Activated T-cell treated with anti-CD3 and anti-CD28 coated beads for 1 hour (primary cell): ENCODE data around the gene MRC1.
"Not testable (repeated sequence)": the region's sequence is repeated elsewhere in the genome, so short reads cannot be mapped to it uniquely, and the experiment has no call there.

Experiments used
- DNase-seq: peaks from one replicate; pipeline ENCODE4 v3.0.0-alpha.2; 2020; ENCODE audit warnings: low read depth

The MRC1 gene

DNA sequence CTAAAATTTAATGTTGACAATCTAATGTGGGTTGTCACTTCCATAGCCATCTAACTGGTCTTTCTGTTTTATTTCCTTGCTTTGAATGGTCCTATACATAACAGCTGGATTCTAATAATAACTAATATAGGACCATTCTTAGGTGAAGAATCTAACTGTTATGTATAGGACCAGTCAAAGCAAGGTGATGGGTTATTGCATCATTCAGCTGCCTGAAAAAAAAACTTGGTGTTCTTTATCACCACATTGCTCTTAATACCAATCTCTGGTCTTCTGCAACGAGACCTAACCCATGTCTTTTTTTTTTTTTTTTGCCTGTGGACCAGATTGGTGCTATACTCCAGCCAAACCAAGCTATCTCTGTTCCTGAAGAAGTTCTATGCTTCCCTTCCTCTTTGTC, 96.9 kb downstream of the MRC1 start:
- no peak for DNase-seq

DNA sequence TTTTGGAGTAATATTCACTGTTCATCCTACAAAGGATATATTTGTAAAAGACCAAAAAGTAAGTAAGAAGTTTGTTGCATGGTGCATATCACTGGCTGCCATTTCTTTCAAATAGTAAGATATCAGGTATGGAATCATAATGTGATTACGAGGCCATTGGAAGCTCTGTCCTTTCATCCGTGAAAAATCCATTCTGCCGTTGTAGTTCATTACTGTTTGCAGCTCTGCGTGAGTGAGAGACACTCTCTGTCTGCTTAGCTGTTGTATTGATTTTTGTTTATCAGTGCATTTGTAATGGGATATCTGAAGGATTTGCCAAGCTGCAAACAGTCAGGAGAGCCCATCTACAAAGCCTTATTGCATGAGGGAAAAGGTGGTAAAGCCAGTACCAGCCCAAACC, 98.5 kb downstream of the MRC1 start:
- no peak for DNase-seq

DNA sequence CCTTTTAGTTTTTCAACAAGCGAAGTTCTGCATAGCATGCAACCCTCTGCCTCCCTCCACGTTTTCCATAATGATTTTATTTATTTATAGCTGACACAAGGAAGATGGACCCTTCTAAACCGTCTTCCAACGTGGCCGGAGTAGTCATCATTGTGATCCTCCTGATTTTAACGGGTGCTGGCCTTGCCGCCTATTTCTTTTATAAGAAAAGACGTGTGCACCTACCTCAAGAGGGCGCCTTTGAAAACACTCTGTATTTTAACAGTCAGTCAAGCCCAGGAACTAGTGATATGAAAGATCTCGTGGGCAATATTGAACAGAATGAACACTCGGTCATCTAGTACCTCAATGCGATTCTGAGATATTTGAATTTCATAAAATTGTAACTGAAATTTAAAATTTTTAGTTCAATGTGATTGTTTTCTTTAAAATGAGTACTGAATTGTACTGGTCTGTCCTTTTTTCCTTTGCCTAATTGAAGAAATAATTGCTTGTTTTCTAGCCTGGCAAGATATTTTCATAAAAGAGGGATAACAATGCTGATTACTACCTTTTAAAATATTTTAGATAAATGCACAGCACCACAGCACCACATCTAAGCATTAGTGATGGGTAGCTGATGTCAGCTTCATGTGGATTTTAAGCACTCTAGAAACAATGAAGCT, 101.1 kb downstream of the MRC1 start:
- no peak for DNase-seq

DNA sequence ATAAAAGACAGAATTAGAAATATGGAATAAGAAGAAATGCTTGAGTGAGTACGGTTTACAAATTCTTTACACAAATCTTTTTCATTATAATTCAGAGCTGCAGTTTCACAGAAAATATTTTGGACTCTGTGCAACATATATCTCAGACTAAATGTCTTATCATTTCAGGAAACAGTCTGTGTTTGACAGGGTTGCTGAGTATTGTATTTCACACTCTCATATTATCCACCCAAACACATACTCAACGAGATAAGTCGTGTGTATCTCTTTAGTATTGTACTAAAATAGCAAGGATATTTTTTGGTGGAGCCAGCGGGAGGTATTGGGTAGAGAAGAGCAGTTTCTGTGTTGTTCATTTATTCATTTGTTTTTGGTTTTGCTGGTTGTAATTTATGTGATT, 103.6 kb downstream of the MRC1 start:
- DNase-seq: no peak

DNA sequence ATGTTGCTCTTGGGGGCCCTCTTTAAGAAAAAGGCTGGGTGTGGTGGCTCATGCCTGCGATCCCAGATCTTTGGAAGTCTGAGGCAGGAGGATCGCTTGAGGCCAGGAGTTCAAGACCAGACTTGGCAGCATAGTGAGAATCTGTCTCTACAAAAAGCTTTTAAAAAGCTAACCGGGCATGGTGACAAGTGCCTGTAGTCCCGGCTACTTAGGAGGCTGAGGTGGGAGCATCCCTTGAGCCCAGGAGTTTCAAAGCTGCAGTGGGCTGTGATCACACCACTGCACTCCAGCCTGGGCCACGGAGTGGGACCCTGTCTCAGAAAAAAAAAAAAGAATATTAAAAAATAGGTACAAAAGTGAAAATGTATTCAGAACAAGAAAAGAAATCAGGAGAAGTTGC, 104.5 kb downstream of the MRC1 start:
- no peak for DNase-seq

DNA sequence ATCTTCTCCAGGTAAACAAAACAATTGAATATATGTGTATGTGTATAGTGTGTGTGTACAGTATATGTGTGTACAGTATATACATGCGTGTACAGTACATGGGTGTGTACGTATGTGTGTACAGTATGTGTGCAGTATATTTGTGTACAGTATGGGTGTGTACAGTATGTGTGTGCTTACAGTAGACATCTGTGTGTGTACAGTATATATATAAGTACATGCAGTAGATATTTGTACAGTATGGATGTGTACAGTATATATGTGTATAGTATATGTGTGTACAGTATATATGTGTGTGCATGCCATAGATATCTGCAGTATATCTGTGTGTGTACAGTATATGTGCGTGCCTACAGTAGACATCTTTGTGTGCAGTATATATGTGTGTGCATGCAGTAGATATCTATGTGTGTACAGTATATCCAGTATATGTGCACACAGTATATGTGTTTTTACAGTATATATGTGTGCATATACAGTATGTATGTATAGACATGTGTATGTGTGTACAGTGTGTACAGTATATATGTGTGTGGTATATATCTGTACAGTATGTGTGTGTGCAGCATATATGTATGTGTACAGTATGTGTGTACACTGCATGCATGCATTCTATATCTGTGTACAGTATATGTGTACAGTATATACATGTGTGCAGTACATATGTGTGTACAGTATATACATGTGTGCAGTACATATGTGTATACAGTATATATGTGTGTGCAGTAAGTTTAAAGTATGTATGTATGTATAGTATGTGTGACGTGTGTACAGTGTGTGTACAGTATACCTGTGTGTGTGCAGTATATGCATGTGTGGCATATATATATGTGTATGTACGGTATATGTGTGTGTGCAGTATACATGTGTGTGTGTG, 105.3 kb downstream of the MRC1 start:
- DNase-seq: no peak

DNA sequence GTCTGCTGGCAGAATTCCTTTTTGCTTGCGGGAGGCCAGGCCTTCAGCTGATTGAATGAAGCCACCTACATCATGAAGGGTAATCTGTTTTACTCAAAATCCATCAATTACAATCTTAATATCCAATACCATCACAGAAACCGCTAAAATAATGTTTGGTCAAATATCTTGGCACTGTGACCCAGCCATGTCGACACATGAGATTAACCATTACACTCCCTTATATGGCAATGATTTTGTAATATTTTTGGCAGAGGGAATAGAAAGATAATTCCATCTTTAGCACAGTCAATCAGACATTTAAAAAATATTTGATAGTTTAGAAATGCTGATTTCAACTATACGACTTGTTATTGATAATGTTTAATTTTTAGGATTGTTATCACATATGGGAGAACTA, 106.0 kb downstream of the MRC1 start:
- DNase-seq: no peak

DNA sequence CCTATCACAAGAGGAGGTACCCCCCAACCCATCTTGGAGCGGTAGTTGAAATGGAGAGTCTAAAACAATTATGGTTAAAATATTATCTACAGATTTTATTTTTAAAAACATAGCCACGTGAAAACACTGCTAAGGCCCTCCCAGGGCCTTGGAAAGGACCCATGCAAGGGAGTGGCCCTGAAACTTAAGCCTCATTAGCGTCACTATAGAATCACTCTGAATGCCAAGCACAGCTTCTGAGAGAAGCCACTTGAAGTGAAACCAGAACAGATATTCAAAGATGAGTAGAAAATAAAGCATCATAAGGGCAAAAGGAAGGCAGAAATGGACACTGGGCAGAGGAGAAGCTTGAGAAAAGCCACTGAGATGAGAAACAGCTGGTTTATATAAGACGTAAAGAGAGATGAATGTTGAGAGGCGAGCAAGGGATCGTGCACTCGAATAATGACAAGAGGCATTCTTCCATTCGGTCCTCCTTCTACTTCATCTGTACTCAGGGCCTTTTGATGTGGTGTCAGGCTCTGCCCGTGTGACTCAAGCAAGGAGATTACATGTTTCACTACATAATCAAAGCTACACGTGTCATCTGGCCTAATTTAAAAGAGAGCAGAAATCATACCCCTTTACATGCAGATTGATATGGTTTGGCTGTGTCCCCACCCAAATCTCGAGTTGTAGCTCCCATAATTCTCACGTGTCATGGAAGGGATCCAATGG, 109.2 kb downstream of the MRC1 start:
- DNase-seq: no peak

DNA sequence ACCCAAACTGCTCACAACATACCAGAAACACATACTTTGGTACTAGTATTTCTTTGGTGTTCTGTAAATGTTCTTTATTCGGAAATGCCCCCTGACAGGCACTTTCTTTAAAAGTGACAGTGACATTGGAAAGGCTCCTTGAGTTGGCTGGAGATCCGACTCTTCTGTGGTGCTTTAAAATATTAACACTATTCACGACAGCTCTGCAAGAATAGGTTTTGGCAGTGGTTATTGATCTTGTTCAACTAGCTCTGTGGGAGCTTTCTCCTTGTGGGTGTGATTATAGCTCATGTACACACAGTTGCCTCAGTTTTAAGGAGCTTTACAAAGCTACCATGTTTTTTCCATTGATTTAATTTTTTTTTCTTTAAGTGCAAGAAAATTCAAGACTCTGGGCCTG, 112.2 kb downstream of the MRC1 start:
- no peak for DNase-seq

DNA sequence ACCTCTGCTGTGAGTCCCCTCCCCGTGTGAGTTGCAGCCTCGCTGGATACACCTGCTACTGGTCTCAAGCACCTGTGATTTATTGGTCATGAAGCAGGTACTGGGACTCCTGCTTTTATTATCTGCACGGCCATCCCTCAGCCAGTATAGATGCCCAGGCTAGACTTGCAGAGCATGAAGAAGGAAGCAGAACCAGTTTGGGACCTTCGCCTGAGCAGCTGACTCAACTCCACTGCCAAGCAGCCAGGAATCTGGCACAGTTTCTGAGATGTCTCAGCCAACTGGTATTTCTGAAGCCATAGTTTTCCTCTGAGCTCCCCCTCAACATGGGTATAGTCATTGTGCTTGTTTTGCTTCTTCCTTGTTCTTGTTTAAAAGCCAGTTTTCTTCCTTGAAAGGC, 114.6 kb downstream of the MRC1 start:
- no peak for DNase-seq

DNA sequence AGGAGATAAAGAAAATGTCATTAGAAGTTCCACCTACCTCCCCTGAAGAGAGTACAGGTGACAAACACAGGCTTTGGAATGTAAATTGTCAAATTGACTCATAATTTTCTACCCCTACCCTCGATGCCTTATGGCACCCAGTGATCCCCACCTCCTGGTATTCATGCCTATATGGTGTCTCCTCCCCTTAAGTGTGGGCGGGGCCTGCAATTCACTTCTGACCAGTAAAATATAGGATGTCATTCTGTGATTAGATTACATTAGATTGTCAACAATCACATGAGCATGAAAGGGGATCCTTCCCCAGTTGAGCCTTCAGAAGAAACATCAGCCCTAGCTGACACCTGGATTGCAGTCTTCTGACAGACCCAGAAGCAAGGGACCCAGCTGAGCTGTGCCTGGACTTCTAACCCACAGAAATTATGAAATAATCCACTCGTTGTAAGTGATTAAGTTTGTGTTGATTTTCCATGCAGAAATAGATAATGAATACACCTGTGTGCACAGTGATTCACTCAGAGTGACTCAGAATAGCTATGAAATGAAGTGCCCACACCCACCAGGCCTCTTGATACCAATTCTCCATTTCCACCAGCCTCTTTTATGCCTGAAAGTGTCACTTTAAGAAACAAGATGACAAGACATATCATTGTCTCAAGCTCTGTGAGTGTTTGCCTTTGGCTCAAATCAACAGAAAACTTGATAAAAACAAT, 134.0 kb downstream of the MRC1 start:
- DNase-seq: no peak

DNA sequence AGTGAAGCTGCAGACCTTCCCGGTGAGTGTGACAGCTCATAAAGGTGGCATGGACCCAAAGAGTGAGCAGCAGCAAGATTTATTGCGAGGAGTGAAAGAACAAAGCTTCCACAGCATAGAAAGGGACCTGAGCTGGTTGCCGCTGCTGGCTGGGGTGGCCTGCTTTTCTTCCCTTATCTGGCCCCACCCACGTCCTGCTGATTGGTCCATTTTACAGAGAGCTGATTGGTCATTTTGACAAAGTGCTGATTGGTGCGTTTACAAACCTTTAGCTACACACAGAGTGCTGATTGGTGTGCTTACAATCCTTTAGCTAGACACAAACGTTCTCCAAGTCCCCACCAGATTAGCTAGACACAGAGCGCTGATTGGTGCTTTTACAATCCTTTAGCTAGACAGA, 141.1 kb downstream of the MRC1 start:
- DNase-seq: not testable (repeated sequence)

DNA sequence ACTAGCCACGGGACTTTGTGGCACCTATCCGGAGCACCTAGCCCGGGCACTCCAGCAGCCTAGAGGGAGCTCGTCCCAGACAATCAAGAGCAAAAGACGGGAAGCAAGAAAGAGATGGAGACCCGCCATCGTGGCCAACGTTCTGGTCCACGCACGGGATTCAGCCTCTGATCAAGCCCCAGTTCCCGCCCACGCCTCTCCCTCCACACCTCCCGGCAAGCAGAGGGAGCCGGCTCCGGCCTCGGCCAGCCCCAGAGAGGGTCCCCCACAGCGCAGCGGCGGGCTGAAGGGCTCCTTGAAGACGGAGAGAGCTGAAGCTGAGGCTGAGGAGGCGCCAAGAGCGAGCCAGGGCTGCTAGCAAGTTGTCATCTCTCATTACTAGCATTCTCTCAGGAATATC, 141.6 kb downstream of the MRC1 start:
- DNase-seq: no peak

DNA sequence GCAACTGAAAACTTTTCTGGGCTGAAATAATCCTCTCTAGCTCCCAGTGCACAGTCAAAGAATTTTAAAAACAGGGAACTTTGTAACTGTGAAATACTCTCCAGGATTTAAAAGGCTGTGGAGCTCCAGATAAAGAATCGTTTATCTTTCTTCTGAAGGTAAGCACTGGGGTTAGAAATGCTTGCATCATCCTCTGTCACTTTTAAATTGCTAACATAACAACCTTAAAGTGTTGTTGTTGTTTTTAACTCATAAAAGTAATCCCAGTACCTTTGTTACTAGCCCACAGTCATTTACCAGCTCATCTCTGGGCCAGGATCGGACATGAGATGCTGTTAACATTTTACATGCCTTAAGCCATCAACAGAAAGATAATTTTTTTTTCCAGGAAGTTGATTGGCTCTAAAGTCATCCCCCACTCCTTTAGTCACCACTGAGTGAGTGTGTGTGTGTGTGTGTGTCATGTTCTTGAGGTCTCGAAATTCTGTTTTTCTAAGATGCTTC, 142.8 kb downstream of the MRC1 start, which contains the start of gene SLC39A12:
SLC39A12 (plus strand) TSS at position 51 of the 504 bp plus-strand sequence. CDS start 1,359 bp downstream, outside the sequence.
- DNase-seq: no peak

DNA sequence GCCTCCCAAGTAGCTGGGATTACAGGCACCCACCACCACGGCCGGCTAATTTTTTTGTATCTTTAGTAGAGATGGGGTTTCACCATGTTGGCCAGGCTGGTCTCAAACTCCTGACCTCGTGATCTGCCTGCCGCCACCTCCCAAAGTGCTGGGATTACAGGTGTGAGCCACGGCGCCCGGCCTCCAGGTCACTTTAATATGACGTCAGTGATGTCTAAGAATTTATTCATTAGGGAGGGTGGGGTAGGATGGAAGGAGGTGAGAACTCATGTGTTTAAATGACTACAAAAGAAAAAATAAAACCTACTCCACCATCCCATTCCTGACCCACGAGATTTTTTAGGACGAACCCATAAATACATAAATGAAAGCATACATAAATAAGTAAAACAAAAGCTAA, 145.2 kb downstream of the MRC1 start:
- not testable (repeated sequence) for DNase-seq

DNA sequence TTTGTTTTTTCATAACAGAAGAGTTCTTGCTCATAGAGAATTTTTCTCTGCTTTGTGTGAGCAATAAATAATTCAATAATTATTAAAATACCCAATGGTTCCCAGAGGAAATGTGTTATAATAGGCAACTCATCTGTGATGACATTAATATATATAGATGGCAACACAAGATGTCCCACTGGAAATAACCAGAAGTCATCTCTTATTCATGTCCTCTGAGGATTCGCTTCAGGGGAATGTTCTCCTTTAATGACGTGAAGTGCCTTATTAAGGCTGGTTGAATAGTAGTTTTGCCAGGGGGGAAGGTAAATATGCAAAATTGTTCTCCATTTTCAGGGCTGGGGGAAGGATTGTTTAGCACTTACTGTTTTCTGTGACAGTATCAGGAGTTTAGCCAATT, 145.7 kb downstream of the MRC1 start:
- no peak for DNase-seq

DNA sequence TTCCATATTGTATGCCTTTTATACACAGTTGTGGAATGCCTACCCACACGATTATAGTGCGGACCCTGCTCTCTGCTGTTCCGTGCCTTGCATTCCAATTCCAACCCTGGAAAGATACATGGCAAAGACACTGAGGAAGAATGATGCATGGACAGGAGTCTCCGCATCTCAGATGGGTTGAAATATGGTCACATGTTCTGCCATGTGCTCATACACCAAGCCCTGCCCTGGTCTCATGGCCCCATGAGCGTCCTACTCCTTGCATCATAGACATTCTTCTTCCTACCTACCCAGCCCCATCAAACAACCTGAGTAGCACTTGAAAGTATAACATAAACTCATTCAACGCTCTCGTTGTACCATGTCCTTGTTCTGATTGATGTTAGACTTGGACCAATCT, 148.9 kb downstream of the MRC1 start:
- DNase-seq: no peak

DNA sequence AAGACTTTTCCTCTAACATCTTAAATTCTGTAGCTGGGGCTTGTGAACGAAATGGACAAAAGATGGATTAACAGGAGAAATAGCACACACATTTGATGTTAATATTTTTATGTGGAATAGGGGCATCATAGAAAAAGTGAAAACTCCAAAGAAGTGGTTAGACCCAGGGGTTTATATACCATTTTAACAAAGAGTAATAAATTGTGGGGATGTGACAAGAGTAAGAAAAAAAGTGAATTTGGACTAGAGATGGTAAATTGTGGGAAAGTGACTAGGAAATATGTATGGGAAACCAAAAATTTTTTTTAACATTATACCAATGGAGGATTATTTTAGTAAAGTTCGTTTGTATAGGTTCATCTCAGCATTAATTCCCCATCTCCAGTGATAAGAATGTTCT, 150.7 kb downstream of the MRC1 start:
- no peak for DNase-seq
